ENCODE results near the gene OR4D1.
"Not testable (repeated sequence)": the region's sequence is repeated elsewhere in the genome, so short reads cannot be mapped to it uniquely, and the experiment has no call there.

The OR4D1 gene

GRCh38 chr17:58147930-58148434 lies at the start of gene OR4D1:
Gene OR4D1, plus strand, starts transcription at chr17:58148384. Its CDS starts 6,770 bp downstream, at chr17:58155154.
- DNase-seq = no peak

GRCh38 chr17:58100506-58100905 lies 47.7 kb upstream of the OR4D1 start:
- DNase-seq = no peak

GRCh38 chr17:58101898-58102297 lies 46.3 kb upstream of the OR4D1 start:
- not testable (repeated sequence) for DNase-seq

- DNase-seq = no peak
Measured at GRCh38 chr17:58105093-58105492, 43.1 kb upstream of the OR4D1 start.

- no peak for DNase-seq
Measured at GRCh38 chr17:58107306-58107705, 40.9 kb upstream of the OR4D1 start.

- DNase-seq = no peak
Measured at GRCh38 chr17:58109197-58109596, 39.0 kb upstream of the OR4D1 start.

GRCh38 chr17:58110012-58110411 lies 38.2 kb upstream of the OR4D1 start:
- no peak for DNase-seq

GRCh38 chr17:58111676-58112075 lies 36.5 kb upstream of the OR4D1 start:
- DNase-seq = no peak

GRCh38 chr17:58112970-58113631 lies 35.1 kb upstream of the OR4D1 start:
- peak; percentile 37 for DNase-seq

- no peak for DNase-seq
Measured at GRCh38 chr17:58113947-58114346, 34.2 kb upstream of the OR4D1 start.

- no peak for DNase-seq
Measured at GRCh38 chr17:58117382-58117781, 30.8 kb upstream of the OR4D1 start.

- no peak for DNase-seq
Measured at GRCh38 chr17:58119491-58119890, 28.7 kb upstream of the OR4D1 start.

- DNase-seq = no peak
Measured at GRCh38 chr17:58120195-58120822, 27.9 kb upstream of the OR4D1 start.

GRCh38 chr17:58121925-58122324 lies 26.3 kb upstream of the OR4D1 start:
- peak; percentile 11 for DNase-seq

GRCh38 chr17:58127846-58128245 lies 20.3 kb upstream of the OR4D1 start:
- DNase-seq = no peak

- not testable (repeated sequence) for DNase-seq
Measured at GRCh38 chr17:58132697-58133096, 15.5 kb upstream of the OR4D1 start.

GRCh38 chr17:58136669-58137279 lies 11.4 kb upstream of the OR4D1 start:
- DNase-seq = no peak

- no peak for DNase-seq
Measured at GRCh38 chr17:58141505-58141904, 6.7 kb upstream of the OR4D1 start.

GRCh38 chr17:58143335-58143734 lies 4.8 kb upstream of the OR4D1 start:
- not testable (repeated sequence) for DNase-seq

GRCh38 chr17:58144801-58145200 lies 3.4 kb upstream of the OR4D1 start:
- no peak for DNase-seq

- DNase-seq = no peak
Measured at GRCh38 chr17:58148609-58149008, 425 bp downstream of the OR4D1 start.

GRCh38 chr17:58150394-58150793 lies 2.2 kb downstream of the OR4D1 start:
- no peak for DNase-seq

GRCh38 chr17:58153046-58153445 lies 4.9 kb downstream of the OR4D1 start:
- no peak for DNase-seq

GRCh38 chr17:58153671-58154070 lies 5.5 kb downstream of the OR4D1 start:
- DNase-seq = no peak
